HL-60 (cell line): ENCODE measurements around the gene TGFBR3.

Experiments used
- DNase-seq, 2 experiments: peaks; one replicate each; pipeline ENCODE4 v3.0.0-alpha.2; 2010 to 2020; ENCODE audit warnings: low read depth in 1 of 2, low spot score in 1 of 2
- H3K27ac ChIP-seq: fragments of 250-450 bp; sonication (Bioruptor Pico); replicated peaks from 2 replicates; pipeline ENCODE4 v1.5.1; 2020; ENCODE audit warnings: mild to moderate bottlenecking, moderate library complexity
- H3K27me3 ChIP-seq: fragments of 250-450 bp; sonication (Bioruptor Pico); 2 replicates; pipeline ENCODE4 v1.5.1; 2021; ENCODE audit warnings: mild to moderate bottlenecking, moderate library complexity; ENCODE audit not compliant: insufficient read depth, poor library complexity, severe bottlenecking
- H3K4me3 ChIP-seq: replicated peaks from 2 replicates; pipeline ENCODE4 v1.5.1; 2011; ENCODE audit warnings: mild to moderate bottlenecking, control low read depth, low read length; ENCODE audit not compliant: insufficient read depth
- CTCF ChIP-seq: IDR thresholded peaks from one replicate; pipeline ENCODE4 v1.5.1; 2011; ENCODE audit warnings: low read length, control low read depth, inconsistent platforms; ENCODE audit not compliant: insufficient read depth
- GABPA ChIP-seq: IDR thresholded peaks from 2 replicates; pipeline ENCODE4 v1.6.1; 2012; ENCODE audit warnings: low read depth
- POLR2AphosphoS5 ChIP-seq: IDR thresholded peaks from 2 replicates; pipeline ENCODE4 v1.6.1; 2012; ENCODE audit warnings: low read depth
- REST ChIP-seq: IDR thresholded peaks from 2 replicates; pipeline ENCODE4 v1.6.1; 2012; ENCODE audit warnings: low read depth; ENCODE audit not compliant: insufficient replicate concordance
- SPI1 ChIP-seq: IDR thresholded peaks from 2 replicates; pipeline ENCODE4 v1.6.1; 2012; ENCODE audit warnings: low read depth, mild to moderate bottlenecking, borderline replicate concordance

The TGFBR3 gene

GRCh38 chr1:91741906-91742305 is 144.0 kb downstream of the TGFBR3 start:
- no peak overlapping the region for H3K27ac ChIP-seq

DNA sequence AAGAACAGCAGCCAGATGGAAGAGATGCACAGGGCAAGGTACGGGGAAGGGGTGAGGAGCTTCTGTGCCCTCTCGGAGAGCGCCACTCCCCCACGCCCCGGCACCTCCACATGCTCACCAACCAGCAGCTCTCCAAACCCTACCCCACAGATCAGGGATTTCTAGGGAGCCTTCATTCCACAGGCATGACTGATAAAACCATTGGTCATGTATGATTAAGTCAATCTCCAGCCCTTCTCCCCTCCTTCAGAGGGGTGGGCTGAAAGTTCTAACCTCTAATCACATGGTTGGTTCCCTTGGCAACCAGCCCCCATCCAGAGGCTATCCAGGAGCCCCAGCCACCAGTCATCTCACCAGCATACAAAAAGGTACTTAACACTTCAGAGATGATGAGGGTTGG is 144.7 kb downstream of the TGFBR3 start:
- no peak for DNase-seq
- Histone ChIP-seq H3K27me3 (no peaks in the 10 kb centered on the region), H3K4me3 (no peak overlapping the region), H3K27ac (no peak overlapping the region)
- TF ChIP-seq REST (no peak), SPI1 (no peak), POLR2AphosphoS5 (no peak), GABPA (no peak)

More at GRCh38 chr1:91741906-91742305, 144.0 kb downstream of the TGFBR3 start:
- no peak for TF ChIP-seq POLR2AphosphoS5
- TF ChIP-seq CTCF, result no peak
- no peak for TF ChIP-seq SPI1
- no peak for TF ChIP-seq REST
- no peak for TF ChIP-seq GABPA
- no peak for DNase-seq
- Histone ChIP-seq H3K27me3 (no peaks in the 10 kb centered on the region), H3K4me3 (no peak overlapping the region)

DNA sequence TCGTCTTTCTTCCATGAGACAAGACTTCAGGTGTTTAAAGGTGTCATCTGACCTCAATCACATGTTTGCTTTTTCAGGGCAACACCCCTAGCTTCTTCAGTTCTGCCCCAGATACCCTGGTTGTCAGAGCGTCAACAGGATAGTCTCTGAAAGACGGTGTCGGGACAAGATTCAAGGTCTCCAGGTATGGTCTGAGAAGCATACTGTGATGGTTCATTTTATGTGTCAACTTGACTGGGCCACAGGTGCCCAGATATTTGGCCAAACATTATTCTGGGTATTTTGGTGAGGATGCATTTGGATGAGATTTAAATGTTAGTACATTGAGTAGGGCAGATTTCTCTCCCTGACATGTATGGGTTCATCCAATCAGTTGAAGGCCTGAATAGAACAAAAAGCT is 148.3 kb downstream of the TGFBR3 start:
- DNase-seq, result no peak
- Histone ChIP-seq H3K27me3 (peaks cover 3% of the 10 kb centered on the region), H3K27ac (no peak overlapping the region), H3K4me3 (no peak overlapping the region)
- no peak for TF ChIP-seq GABPA
- TF ChIP-seq POLR2AphosphoS5, result no peak
- no peak for TF ChIP-seq REST
- no peak for TF ChIP-seq CTCF
- TF ChIP-seq SPI1, result no peak
